ENCODE measurements around the gene DHRS3. TPM values are rescaled to one million over a fixed set of nuclear protein-coding genes. Genes with fewer than 3 reads are reported as not detected.

DHRS3 gene
- total RNA-seq, 1 donor from 2014 or later: 60.5 TPM

DNA sequence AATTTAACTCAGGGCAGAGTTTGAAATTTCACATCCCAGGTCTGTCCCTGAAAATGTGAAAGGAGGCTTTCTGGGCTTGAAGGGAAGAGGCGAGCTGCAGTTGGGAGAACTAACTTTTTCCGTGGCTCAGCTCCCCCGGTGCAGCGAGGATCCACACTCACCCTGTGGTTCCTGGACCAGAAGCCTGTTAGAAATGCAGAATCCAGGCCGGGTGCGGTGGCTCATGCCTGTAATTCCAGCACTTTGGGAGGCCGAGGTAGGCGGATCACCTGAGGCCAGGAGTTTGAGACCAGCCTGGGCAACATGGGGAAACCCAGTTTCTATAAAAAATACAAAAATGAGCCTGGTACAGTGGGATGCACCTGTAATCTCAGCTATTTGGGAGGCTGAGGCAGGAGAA lies 2.9 kb upstream of the DHRS3 start:
- no peak overlapping the region for H3K4me3 ChIP-seq (ENCODE audit: low read depth, low read length)
- no peak for DNase-seq (ENCODE audit: low read depth)
- TF ChIP-seq, protein P1, sequence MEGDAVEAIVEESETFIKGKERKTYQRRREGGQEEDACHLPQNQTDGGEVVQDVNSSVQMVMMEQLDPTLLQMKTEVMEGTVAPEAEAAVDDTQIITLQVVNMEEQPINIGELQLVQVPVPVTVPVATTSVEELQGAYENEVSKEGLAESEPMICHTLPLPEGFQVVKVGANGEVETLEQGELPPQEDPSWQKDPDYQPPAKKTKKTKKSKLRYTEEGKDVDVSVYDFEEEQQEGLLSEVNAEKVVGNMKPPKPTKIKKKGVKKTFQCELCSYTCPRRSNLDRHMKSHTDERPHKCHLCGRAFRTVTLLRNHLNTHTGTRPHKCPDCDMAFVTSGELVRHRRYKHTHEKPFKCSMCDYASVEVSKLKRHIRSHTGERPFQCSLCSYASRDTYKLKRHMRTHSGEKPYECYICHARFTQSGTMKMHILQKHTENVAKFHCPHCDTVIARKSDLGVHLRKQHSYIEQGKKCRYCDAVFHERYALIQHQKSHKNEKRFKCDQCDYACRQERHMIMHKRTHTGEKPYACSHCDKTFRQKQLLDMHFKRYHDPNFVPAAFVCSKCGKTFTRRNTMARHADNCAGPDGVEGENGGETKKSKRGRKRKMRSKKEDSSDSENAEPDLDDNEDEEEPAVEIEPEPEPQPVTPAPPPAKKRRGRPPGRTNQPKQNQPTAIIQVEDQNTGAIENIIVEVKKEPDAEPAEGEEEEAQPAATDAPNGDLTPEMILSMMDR (conservative IDR thresholded peaks at IDR 0.05; ENCODE audit: low read depth, low read length): no peak

DNA sequence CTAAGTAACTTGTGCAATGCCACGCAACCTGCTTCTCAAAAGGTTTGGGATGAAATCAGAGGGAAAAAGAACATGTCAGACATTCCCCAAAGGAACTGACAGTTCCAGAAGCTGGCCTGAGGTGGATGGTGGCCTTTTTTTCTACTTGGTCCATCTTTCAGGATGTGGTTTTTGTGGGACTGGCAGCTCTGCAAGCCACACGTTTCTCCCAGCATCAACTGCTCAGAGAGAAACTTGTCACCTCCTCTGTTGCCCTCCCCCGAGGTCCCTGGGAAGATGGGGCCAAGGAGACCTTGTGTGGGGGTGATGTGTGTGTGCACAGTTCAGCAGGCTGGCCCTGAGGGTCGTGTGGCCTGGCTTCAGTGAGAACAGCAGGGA lies 2.5 kb upstream of the DHRS3 start:
- no peak for DNase-seq (ENCODE audit: low read depth)
- H3K4me3 ChIP-seq (ENCODE audit: low read depth, low read length): no peak overlapping the region
- TF ChIP-seq, protein P1 (conservative IDR thresholded peaks at IDR 0.05; ENCODE audit: low read depth, low read length): no peak

DNA sequence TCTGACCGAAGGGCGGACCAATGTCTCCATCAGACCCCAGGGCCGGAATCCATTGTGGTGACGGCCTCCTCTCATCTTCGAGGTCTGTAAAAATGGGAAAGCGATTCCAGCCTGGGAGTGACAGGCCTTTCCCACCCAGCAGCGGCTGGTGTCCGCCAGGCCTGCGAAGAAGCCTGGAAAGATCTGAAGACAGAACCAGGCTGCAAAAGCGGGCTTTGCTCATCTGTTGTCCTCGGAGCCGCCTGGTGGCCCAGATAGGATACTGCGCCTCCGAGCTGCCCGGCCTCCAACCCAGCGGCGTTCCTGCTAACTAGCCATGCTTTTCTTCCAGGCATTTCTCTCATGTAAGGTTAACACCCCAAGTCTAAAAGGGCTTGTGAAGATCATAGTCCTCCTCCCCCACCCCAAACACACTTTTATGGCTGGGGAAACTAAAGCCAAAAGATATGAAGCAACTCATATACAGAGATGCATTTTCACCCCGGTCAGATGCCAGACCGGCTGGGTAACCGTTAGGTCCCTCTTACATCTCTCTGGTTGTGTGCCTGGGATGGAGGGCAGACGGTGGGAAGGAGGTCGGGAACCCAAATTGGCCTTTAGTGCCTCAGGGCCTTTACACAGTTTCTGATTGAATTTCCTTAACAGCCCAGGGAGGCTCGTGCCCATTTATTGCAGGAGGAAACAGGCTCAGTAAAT lies 1.9 kb upstream of the DHRS3 start:
- H3K4me3 ChIP-seq (ENCODE audit: low read depth, low read length): peak overlapping the region; percentile 86
- no peak for DNase-seq (ENCODE audit: low read depth)
- TF ChIP-seq, protein P1 (conservative IDR thresholded peaks at IDR 0.05; ENCODE audit: low read depth, low read length): peak; percentile 89

DNA sequence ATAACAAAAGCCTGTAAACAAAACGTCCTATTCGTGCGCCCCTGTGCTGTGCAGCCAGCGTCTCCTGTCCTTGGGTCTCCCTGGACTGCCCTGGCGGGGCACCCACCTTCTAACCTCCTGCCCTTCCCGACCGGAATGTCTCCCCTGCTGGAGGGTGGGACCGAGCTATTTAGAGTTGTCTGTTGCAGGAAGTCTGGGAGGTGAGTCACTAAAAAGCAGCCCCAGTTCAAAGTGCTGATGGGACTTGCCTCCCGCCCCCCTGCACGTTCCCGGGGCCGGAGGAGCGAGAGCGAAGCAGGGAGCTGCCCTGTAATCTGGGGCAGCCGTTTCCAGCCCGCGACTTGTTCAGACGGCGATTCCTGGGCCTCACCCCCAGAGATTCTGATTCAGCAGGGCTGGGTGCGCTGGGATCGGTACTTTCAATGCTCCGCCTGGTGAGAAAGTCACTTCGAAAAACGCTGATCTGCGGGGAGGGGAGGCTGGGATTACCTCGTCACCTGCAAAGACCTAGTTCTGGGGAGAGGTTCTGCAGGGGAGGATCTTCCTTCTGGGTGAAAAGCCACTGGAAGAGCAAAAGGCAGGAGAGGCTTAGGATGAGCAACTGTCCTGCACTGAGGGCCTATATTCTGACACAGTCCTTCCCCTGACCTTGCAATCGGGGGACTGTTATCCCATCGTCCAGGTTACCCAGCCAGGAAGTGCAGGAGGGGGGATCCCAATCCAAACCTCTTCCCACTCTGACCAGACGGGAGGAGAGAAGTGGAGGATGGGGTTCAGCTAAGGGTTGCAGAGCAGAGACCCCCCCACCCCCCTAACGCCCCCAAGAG lies 1.2 kb upstream of the DHRS3 start:
- peak overlapping the region; percentile 86 for H3K4me3 ChIP-seq (ENCODE audit: low read depth, low read length)
- no peak for DNase-seq (ENCODE audit: low read depth)
- TF ChIP-seq, protein P1 (conservative IDR thresholded peaks at IDR 0.05; ENCODE audit: low read depth, low read length): no peak

- TF ChIP-seq, protein P1 (conservative IDR thresholded peaks at IDR 0.05; ENCODE audit: low read depth, low read length): no peak
- no peak for DNase-seq (ENCODE audit: low read depth)
- H3K4me3 ChIP-seq (ENCODE audit: low read depth, low read length): peak overlapping the region; percentile 86
Observed at GRCh38 chr1:12618661-12618964, 603 bp upstream of the DHRS3 start.

- H3K4me3 ChIP-seq (ENCODE audit: low read depth, low read length): peak overlapping the region; percentile 86
- TF ChIP-seq, protein P1 (conservative IDR thresholded peaks at IDR 0.05; ENCODE audit: low read depth, low read length): no peak
- DNase-seq (ENCODE audit: low read depth): no peak
Observed at GRCh38 chr1:12617511-12617900, 504 bp downstream of the DHRS3 start.

Measured in epithelial cell of proximal tubule (primary cell).